Activated CD4-positive, alpha-beta T cell treated with anti-CD3 and anti-CD28 coated beads, Interleukin-2, amount 50 U/mL, for 24 hours (primary cell): ENCODE data around the gene FHIT.
"Not testable (repeated sequence)": the region's sequence is repeated elsewhere in the genome, so short reads cannot be mapped to it uniquely, and the experiment has no call there.

ENCODE experiments used
- DNase-seq, 2 donors: peaks; one replicate each; pipeline ENCODE4 v3.0.0-alpha.2; 2020; ENCODE audit warnings: low read depth in 1 of 2, low spot score in 1 of 2

The FHIT gene

GRCh38 chr3:59981377-59981776, 1269.9 kb downstream of the FHIT start:
- no peak for DNase-seq

- no peak for DNase-seq
Measured at GRCh38 chr3:59980576-59980975, 1270.7 kb downstream of the FHIT start.

GRCh38 chr3:59979542-59979941, 1271.7 kb downstream of the FHIT start:
- DNase-seq = peak in 1 of 2 donors; percentile 47

- peak in 1 of 2 donors; percentile 51 for DNase-seq
Measured at GRCh38 chr3:59978979-59979378, 1272.3 kb downstream of the FHIT start.

- DNase-seq = no peak
Measured at GRCh38 chr3:59970796-59971195, 1280.5 kb downstream of the FHIT start.

- no peak for DNase-seq
Measured at GRCh38 chr3:59970376-59970775, 1280.9 kb downstream of the FHIT start.

GRCh38 chr3:59968513-59969045, 1282.7 kb downstream of the FHIT start:
- no peak for DNase-seq

- no peak for DNase-seq
Measured at GRCh38 chr3:59963676-59964075, 1287.6 kb downstream of the FHIT start.

GRCh38 chr3:59957150-59957549, 1294.1 kb downstream of the FHIT start:
- no peak for DNase-seq

GRCh38 chr3:59953104-59953503, 1298.1 kb downstream of the FHIT start:
- DNase-seq = no peak

- no peak for DNase-seq
Measured at GRCh38 chr3:59949311-59949710, 1301.9 kb downstream of the FHIT start.

GRCh38 chr3:59946401-59946800, 1304.9 kb downstream of the FHIT start:
- no peak for DNase-seq

- no peak for DNase-seq
Measured at GRCh38 chr3:59940718-59941117, 1310.5 kb downstream of the FHIT start.

- DNase-seq = no peak
Measured at GRCh38 chr3:59939826-59940426, 1311.3 kb downstream of the FHIT start.

- DNase-seq = no peak
Measured at GRCh38 chr3:59938828-59939227, 1312.4 kb downstream of the FHIT start.

- no peak for DNase-seq
Measured at GRCh38 chr3:59937201-59937600, 1314.1 kb downstream of the FHIT start.

GRCh38 chr3:59936472-59936871, 1314.8 kb downstream of the FHIT start:
- no peak for DNase-seq

GRCh38 chr3:59935025-59935424, 1316.2 kb downstream of the FHIT start:
- DNase-seq = peak in 1 of 2 donors; percentile 21

- not testable (repeated sequence) for DNase-seq
Measured at GRCh38 chr3:59934560-59934959, 1316.7 kb downstream of the FHIT start.

GRCh38 chr3:59930170-59930569, 1321.1 kb downstream of the FHIT start:
- no peak for DNase-seq

- DNase-seq = no peak
Measured at GRCh38 chr3:59927056-59927455, 1324.2 kb downstream of the FHIT start.

- no peak for DNase-seq
Measured at GRCh38 chr3:59925946-59926345, 1325.3 kb downstream of the FHIT start.

- DNase-seq = no peak
Measured at GRCh38 chr3:59922192-59922591, 1329.1 kb downstream of the FHIT start.
